ENCODE results near the gene RCOR1.

Gene RCOR1

GRCh38 chr14:102678394-102678793 lies 85.9 kb downstream of the RCOR1 start:
- DNase-seq (ENCODE audit: low read depth): no peak

- no peak for DNase-seq (ENCODE audit: low read depth)
Measured at GRCh38 chr14:102683399-102684297, 91.2 kb downstream of the RCOR1 start.

GRCh38 chr14:102684298-102684663 lies 91.8 kb downstream of the RCOR1 start:
- no peak for DNase-seq (ENCODE audit: low read depth)

GRCh38 chr14:102686196-102686801 lies 93.8 kb downstream of the RCOR1 start:
- no peak for DNase-seq (ENCODE audit: low read depth)

- no peak for DNase-seq (ENCODE audit: low read depth)
Measured at GRCh38 chr14:102688290-102688689, 95.8 kb downstream of the RCOR1 start.

- DNase-seq (ENCODE audit: low read depth): no peak
Measured at GRCh38 chr14:102690509-102691286, 98.2 kb downstream of the RCOR1 start.

- no peak for DNase-seq (ENCODE audit: low read depth)
Measured at GRCh38 chr14:102691763-102692162, 99.3 kb downstream of the RCOR1 start.

GRCh38 chr14:102692334-102692733 lies 99.9 kb downstream of the RCOR1 start:
- DNase-seq (ENCODE audit: low read depth): no peak

- no peak for DNase-seq (ENCODE audit: low read depth)
Measured at GRCh38 chr14:102693006-102693755, 100.7 kb downstream of the RCOR1 start.

GRCh38 chr14:102694530-102695166 lies 102.2 kb downstream of the RCOR1 start:
- peak; percentile 55 for DNase-seq (ENCODE audit: low read depth)

GRCh38 chr14:102695167-102695555 lies 102.7 kb downstream of the RCOR1 start:
- no peak for DNase-seq (ENCODE audit: low read depth)

GRCh38 chr14:102696332-102696731 lies 103.9 kb downstream of the RCOR1 start:
- no peak for DNase-seq (ENCODE audit: low read depth)

- DNase-seq (ENCODE audit: low read depth): no peak
Measured at GRCh38 chr14:102696856-102697495, 104.5 kb downstream of the RCOR1 start.

GRCh38 chr14:102697501-102697900 lies 105.1 kb downstream of the RCOR1 start:
- DNase-seq (ENCODE audit: low read depth): no peak

- DNase-seq (ENCODE audit: low read depth): no peak
Measured at GRCh38 chr14:102699416-102700110, 107.1 kb downstream of the RCOR1 start.

GRCh38 chr14:102708494-102708893 lies 116.0 kb downstream of the RCOR1 start:
- DNase-seq (ENCODE audit: low read depth): no peak

- DNase-seq (ENCODE audit: low read depth): no peak
Measured at GRCh38 chr14:102711207-102711606, 118.8 kb downstream of the RCOR1 start.

GRCh38 chr14:102711946-102712345 lies 119.5 kb downstream of the RCOR1 start:
- DNase-seq (ENCODE audit: low read depth): no peak

GRCh38 chr14:102717276-102717675 lies 124.8 kb downstream of the RCOR1 start:
- DNase-seq (ENCODE audit: low read depth): no peak

GRCh38 chr14:102722646-102723045 lies 130.2 kb downstream of the RCOR1 start:
- no peak for DNase-seq (ENCODE audit: low read depth)
